HepG2 (cell line): ENCODE measurements around the gene FBXL22. TPM values are rescaled to one million over a fixed set of nuclear protein-coding genes. Genes with fewer than 3 reads are reported as not detected.

Source experiments
- ATAC-seq: fragments of 200-7000 bp; cut with Tn5 transposase; 3 replicates; pipeline ENCODE4 v1.9.1; 2020; ENCODE audit warnings: mild to moderate bottlenecking, moderate library complexity
- BruUV-seq: library from RNA; stranded (reverse); fragments of 400-500 nt; replicated peaks from 2 replicates; lab custom pipeline; 2021; lab: Mats Ljungman, UMichigan
- CTCF ChIA-PET: fragments of 300-600 bp; formaldehyde crosslinking; extraction: SDS; loops from one replicate; lab custom pipeline; 2021; ENCODE audit warnings: low total read pairs, inconsistent platforms, low intra/inter-chr PET ratio; lab: Yijun Ruan, JAX
- POLR2A ChIA-PET: fragments of 350-600 bp; sonication (Branson Sonifier 250); formaldehyde crosslinking; loops from one replicate; lab custom pipeline; 2020; ENCODE audit warnings: antibody characterized with exemption, inconsistent platforms; lab: Yijun Ruan, JAX
- DNase-seq: peaks from one replicate; pipeline ENCODE4 v3.0.0-alpha.2; 2015; ENCODE audit warnings: low spot score
- FAIRE-seq: peaks from 3 replicates; lab custom pipeline; 2011; peaks lifted over from hg19 to GRCh38; lab: Jason Lieb, UNC
- H2AFZ ChIP-seq: one replicate; pipeline ENCODE4 v1.6.1; 2011; ENCODE audit warnings: low read length, inconsistent platforms
- H3K27ac ChIP-seq: fragments of 300-600 bp; 3 replicates; pipeline ENCODE4 v1.8.0; 2011; ENCODE audit warnings: mixed run types, mild to moderate bottlenecking, mixed read lengths, low read length, inconsistent platforms; ENCODE audit not compliant: insufficient read depth; ENCODE audit errors: extremely low read length
- H3K27me3 ChIP-seq, 2 experiments: fragments of 200-600 bp in 1 of 2; 2 replicates in 1 of 2; 3 replicates in 1 of 2; pipeline versions ENCODE4 v1.6.0 to v1.8.0; 2011; ENCODE audit warnings: low read length in 2 of 2, mild to moderate bottlenecking in 2 of 2, moderate library complexity in 2 of 2, inconsistent platforms in 1 of 2; ENCODE audit not compliant: insufficient read depth in 2 of 2, control insufficient read depth in 1 of 2
- H3K36me3 ChIP-seq, 2 experiments: fragments of 200-600 bp in 1 of 2; replicated peaks in 1 of 2; 2 replicates in 1 of 2; 3 replicates in 1 of 2; pipeline versions ENCODE4 v1.5.1 to v1.8.0; 2011; ENCODE audit warnings: low read length in 2 of 2, inconsistent platforms in 1 of 2; ENCODE audit not compliant: insufficient read depth in 2 of 2, control insufficient read depth in 1 of 2
- H3K4me1 ChIP-seq: 2 replicates; pipeline ENCODE4 v1.5.1; 2012; ENCODE audit warnings: low read length, inconsistent platforms; ENCODE audit not compliant: insufficient read depth
- H3K4me2 ChIP-seq: 2 replicates; pipeline ENCODE4 v1.6.0; 2011; ENCODE audit warnings: low read depth, low read length, inconsistent platforms
- H3K4me3 ChIP-seq, 3 experiments: fragments of 200-600 bp in 1 of 3; sonication (generic), shearing (Covaris generic) in 1 of 3; replicated peaks in 1 of 3; 2 replicates each; pipeline ENCODE4 v1.5.1; 2011 to 2016; ENCODE audit warnings: low read length in 3 of 3, inconsistent platforms in 2 of 3, low read depth in 2 of 3, mild to moderate bottlenecking in 2 of 3, control low read depth in 1 of 3, mixed read lengths in 1 of 3; ENCODE audit not compliant: insufficient read depth in 1 of 3
- H3K79me2 ChIP-seq: one replicate; pipeline ENCODE4 v1.6.1; 2011; ENCODE audit warnings: low read length, inconsistent platforms; ENCODE audit not compliant: insufficient read depth
- H3K9ac ChIP-seq: 2 replicates; pipeline ENCODE4 v1.6.0; 2011; ENCODE audit warnings: mild to moderate bottlenecking, low read depth, low read length, inconsistent platforms; ENCODE audit not compliant: insufficient read depth
- H3K9me3 ChIP-seq: 2 replicates; pipeline ENCODE4 v1.5.1; 2012; ENCODE audit warnings: mild to moderate bottlenecking, low read length
- H4K20me1 ChIP-seq: 2 replicates; pipeline ENCODE4 v1.6.0; 2011; ENCODE audit warnings: inconsistent platforms, mild to moderate bottlenecking, low read length, moderate library complexity; ENCODE audit not compliant: insufficient read depth
- CBX5 ChIP-seq: sonication (generic); formaldehyde crosslinking; IDR thresholded peaks from 2 replicates; pipeline ENCODE4 v1.4.0; 2020; ENCODE audit warnings: missing genetic modification reagents, borderline replicate concordance
- EEA1 ChIP-seq: sonication (generic); formaldehyde crosslinking; IDR thresholded peaks from 2 replicates; pipeline ENCODE4 v1.5.1; 2020; ENCODE audit warnings: mild to moderate bottlenecking, missing genetic modification reagents, borderline replicate concordance
- HOXA3 ChIP-seq: sonication (generic); formaldehyde crosslinking; IDR thresholded peaks from 2 replicates; pipeline ENCODE4 v1.5.0; 2020; ENCODE audit warnings: missing genetic modification reagents
- KDM4B ChIP-seq: sonication (generic); formaldehyde crosslinking; IDR thresholded peaks from 2 replicates; pipeline ENCODE4 v1.4.0; 2020; ENCODE audit warnings: missing genetic modification reagents
- MEIS1 ChIP-seq: sonication (generic); formaldehyde crosslinking; IDR thresholded peaks from 2 replicates; pipeline ENCODE4 v1.9.0; 2021; ENCODE audit warnings: mild to moderate bottlenecking, missing genetic modification reagents, moderate library complexity, borderline replicate concordance
- PITX1 ChIP-seq: sonication (generic); formaldehyde crosslinking; IDR thresholded peaks from 2 replicates; pipeline ENCODE4 v1.5.1; 2020; ENCODE audit warnings: mild to moderate bottlenecking, missing genetic modification reagents
- POGZ ChIP-seq: sonication (generic); formaldehyde crosslinking; IDR thresholded peaks from 2 replicates; pipeline ENCODE4 v1.4.0; 2020; ENCODE audit warnings: mild to moderate bottlenecking, missing genetic modification reagents
- SP4 ChIP-seq: sonication (generic); formaldehyde crosslinking; IDR thresholded peaks from 2 replicates; pipeline ENCODE4 v1.8.1; 2023; ENCODE audit warnings: mild to moderate bottlenecking, missing genetic modification reagents
- TBX2 ChIP-seq: sonication (generic); formaldehyde crosslinking; IDR thresholded peaks from 2 replicates; pipeline ENCODE4 v1.5.0; 2020; ENCODE audit warnings: missing genetic modification reagents, mild to moderate bottlenecking, borderline replicate concordance
- TCF12 ChIP-seq, 2 experiments: fragments of 450-650 bp in 1 of 2; sonication (generic) in 1 of 2; formaldehyde crosslinking in 1 of 2; IDR thresholded peaks; 2 replicates each; pipeline versions ENCODE4 v1.6.1 to v1.8.0; 2017 to 2022; ENCODE audit warnings: antibody characterized with exemption in 1 of 2, mild to moderate bottlenecking in 1 of 2, missing genetic modification reagents in 1 of 2, moderate library complexity in 1 of 2
- ZFP37 ChIP-seq: sonication (generic); formaldehyde crosslinking; IDR thresholded peaks from 2 replicates; pipeline ENCODE4 v1.4.0; 2020; ENCODE audit warnings: missing genetic modification reagents, borderline replicate concordance
- ZNF101 ChIP-seq: sonication (generic); formaldehyde crosslinking; IDR thresholded peaks from 2 replicates; pipeline ENCODE4 v1.4.0; 2020; ENCODE audit warnings: mild to moderate bottlenecking, low read depth, missing genetic modification reagents, borderline replicate concordance
- ZNF282 ChIP-seq: fragments of 450-650 bp; IDR thresholded peaks from 2 replicates; pipeline ENCODE4 v1.6.1; 2018; ENCODE audit not compliant: partially characterized antibody
- ZNF296 ChIP-seq: sonication (generic); formaldehyde crosslinking; conservative IDR thresholded peaks from 2 replicates; pipeline ENCODE4 v1.5.0; 2020; ENCODE audit warnings: mild to moderate bottlenecking, missing genetic modification reagents
- ZNF775 ChIP-seq: sonication (generic); formaldehyde crosslinking; IDR thresholded peaks from 2 replicates; pipeline ENCODE4 v1.4.0; 2020; ENCODE audit warnings: missing genetic modification reagents, mild to moderate bottlenecking, moderate library complexity, borderline replicate concordance
- ZSCAN29 ChIP-seq: sonication (generic); formaldehyde crosslinking; conservative IDR thresholded peaks from 2 replicates; pipeline ENCODE4 v1.4.0; 2020; ENCODE audit warnings: mild to moderate bottlenecking, missing genetic modification reagents
- WGBS: methylation state at CpG from one replicate; pipeline ENCODE4 v1.1.6; 2017; ENCODE audit warnings: low lambda C conversion rate; 5-methylcytosine and 5-hydroxymethylcytosine counted together
- in situ Hi-C: cut with HindIII; loops from 2 replicates; pipeline ENCODE4 v1.10.0; 2017; ENCODE audit warnings: low pct_unique_long_range_greater_than_20kb; ENCODE audit not compliant: extremely low pct_ligation_motif_present
- intact Hi-C: fragments of 100-400 bp; cut with micrococcal nuclease; formaldehyde crosslinking; loops from one replicate; pipeline ENCODE4 v1.10.0; 2022; ENCODE audit not compliant: unreplicated experiment
- polyA plus RNA-seq, 8 experiments: library from polyadenylated mRNA; depleted of rRNA in 3 of 8; stranded (reverse) in 7 of 8; unstranded in 1 of 8; fragments of >200 nt; fragmentation: Illumina TruSeq in 4 of 8; extraction: Trizol in 4 of 8; gene quantifications; 2 replicates each; pipeline versions ENCODE4 v1.2.1 to v1.2.3, GENCODE V29; 2011 to 2016; ENCODE audit warnings: low read depth in 4 of 8, missing spikeins in 1 of 8, mixed read lengths in 1 of 8; ENCODE audit not compliant: insufficient read depth in 1 of 8
- total RNA-seq, 5 experiments: library from RNA; depleted of rRNA; stranded (reverse); fragments of >200 nt; fragmentation: Illumina TruSeq; extraction: Trizol; gene quantifications; 2 replicates each; pipeline ENCODE4 v1.2.3, GENCODE V29; 2016; ENCODE audit warnings: low read depth in 1 of 5
- TF ChIP-seq, protein P1 (sequence below): sonication (generic); formaldehyde crosslinking; IDR thresholded peaks from 2 replicates; pipeline ENCODE4 v1.8.1; 2022; ENCODE audit warnings: low read depth, mild to moderate bottlenecking, missing genetic modification reagents
- TF ChIP-seq, protein P2 (sequence below): IDR thresholded peaks from 2 replicates; pipeline ENCODE4 v1.6.1; 2016
- TF ChIP-seq, protein P3 (sequence below): sonication (generic); formaldehyde crosslinking; IDR thresholded peaks from 2 replicates; pipeline ENCODE4 v1.4.0; 2020; ENCODE audit warnings: missing genetic modification reagents

FBXL22 gene
- total and polyA plus RNA-seq, 2 of the 13 experiments (the other 11 are each of a cell fraction or from before 2014, with no cell fraction given) = 0.15 to 0.33 TPM

DNA sequence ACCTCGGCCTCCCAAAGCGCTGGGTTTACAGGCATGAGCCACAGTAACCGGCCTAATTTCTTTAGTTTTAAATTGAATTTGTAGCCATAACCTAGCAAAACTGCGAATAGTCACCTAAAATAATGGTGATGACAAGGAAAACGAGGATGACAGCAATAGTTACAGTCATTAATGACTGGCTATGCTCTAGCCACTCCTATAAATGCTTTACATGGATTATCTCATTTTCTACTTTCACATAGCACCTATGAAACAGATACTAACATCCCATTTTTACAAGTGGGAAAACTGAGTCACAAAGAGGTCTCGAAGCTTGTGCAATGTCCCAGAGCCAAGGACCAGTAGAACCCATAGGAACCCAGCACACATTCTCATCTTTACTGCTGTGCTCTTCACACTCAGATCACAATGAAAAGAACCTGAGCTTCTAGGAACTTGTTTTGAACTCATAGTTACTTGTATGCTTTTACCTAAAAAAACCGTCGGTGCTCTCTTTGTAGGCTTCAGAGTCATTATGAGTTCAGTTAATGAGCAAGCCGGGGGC is 39.4 kb downstream of the FBXL22 start (continued):
- TF ChIP-seq, protein P1, sequence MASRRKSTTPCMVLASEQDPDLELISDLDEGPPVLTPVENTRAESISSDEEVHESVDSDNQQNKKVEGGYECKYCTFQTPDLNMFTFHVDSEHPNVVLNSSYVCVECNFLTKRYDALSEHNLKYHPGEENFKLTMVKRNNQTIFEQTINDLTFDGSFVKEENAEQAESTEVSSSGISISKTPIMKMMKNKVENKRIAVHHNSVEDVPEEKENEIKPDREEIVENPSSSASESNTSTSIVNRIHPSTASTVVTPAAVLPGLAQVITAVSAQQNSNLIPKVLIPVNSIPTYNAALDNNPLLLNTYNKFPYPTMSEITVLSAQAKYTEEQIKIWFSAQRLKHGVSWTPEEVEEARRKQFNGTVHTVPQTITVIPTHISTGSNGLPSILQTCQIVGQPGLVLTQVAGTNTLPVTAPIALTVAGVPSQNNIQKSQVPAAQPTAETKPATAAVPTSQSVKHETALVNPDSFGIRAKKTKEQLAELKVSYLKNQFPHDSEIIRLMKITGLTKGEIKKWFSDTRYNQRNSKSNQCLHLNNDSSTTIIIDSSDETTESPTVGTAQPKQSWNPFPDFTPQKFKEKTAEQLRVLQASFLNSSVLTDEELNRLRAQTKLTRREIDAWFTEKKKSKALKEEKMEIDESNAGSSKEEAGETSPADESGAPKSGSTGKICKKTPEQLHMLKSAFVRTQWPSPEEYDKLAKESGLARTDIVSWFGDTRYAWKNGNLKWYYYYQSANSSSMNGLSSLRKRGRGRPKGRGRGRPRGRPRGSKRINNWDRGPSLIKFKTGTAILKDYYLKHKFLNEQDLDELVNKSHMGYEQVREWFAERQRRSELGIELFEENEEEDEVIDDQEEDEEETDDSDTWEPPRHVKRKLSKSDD (CRISPR knock-in tag) = no peak
- TF ChIP-seq KDM4B (CRISPR knock-in tag) = no peak
- TF ChIP-seq EEA1 (CRISPR knock-in tag) = no peak
- TF ChIP-seq ZNF296 (CRISPR knock-in tag) = no peak
- no peak for TF ChIP-seq PITX1
- TF ChIP-seq ZNF282 = no peak
- TF ChIP-seq MEIS1 (CRISPR knock-in tag) = no peak
- no peak for TF ChIP-seq TCF12 (IDR thresholded peaks at IDR 0.05)
- TF ChIP-seq TCF12 (CRISPR knock-in tag; IDR thresholded peaks at IDR 0.05) = no peak
- no peak for TF ChIP-seq ZNF775

DNA sequence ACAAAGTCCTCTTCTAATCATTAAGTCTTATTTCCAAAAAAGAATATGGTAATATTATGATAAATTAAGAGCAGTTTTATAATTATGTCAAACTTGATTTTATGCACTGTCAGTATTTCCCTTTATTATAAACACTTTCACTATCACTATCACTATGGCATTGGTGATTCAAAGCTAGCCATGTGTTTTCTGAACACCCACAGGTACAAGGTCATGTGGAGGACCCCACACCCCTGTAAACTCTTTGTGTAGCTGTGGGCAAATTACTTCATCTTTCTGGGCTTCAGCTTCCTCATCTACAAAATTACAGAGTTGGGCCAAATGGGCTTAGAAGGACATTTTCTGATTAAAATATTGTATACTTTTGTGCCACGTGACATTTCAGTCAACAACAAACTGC is 41.7 kb downstream of the FBXL22 start:
- H3K9ac ChIP-seq = no peak overlapping the region
- H3K79me2 ChIP-seq = no peaks in the 10 kb centered on the region
- ChIA-PET POLR2A (no interaction called here), CTCF (no interaction called here)
- in situ Hi-C loops = no loop called here
- H4K20me1 ChIP-seq = no peaks in the 10 kb centered on the region
- no peak overlapping the region for H3K4me3 ChIP-seq
- DNase-seq (no peak), ATAC-seq (no peak), FAIRE-seq (no peak)
- peaks cover 7 to 52% of the 10 kb centered on the region in 2 experiments; a peak in 3 of 5 replicates for H3K36me3 ChIP-seq
- WGBS = 95% methylated on average over 1 of the region's 1 CpG
- BruUV-seq = no TSS peak
- H3K27me3 ChIP-seq = no peaks in the 10 kb centered on the region
- H3K4me1 ChIP-seq = no peaks in the 10 kb centered on the region
- no peak overlapping the region for H2AFZ ChIP-seq
- H3K27ac ChIP-seq = no peak overlapping the region
- H3K9me3 ChIP-seq = no peaks in the 10 kb centered on the region
- intact Hi-C loops = loop anchor here (10.0 kb wide), 1 partner anchor 66 kb away; no protein-coding TSS in a partner anchor
- no peak overlapping the region for H3K4me2 ChIP-seq
- TF ChIP-seq, protein P2, sequence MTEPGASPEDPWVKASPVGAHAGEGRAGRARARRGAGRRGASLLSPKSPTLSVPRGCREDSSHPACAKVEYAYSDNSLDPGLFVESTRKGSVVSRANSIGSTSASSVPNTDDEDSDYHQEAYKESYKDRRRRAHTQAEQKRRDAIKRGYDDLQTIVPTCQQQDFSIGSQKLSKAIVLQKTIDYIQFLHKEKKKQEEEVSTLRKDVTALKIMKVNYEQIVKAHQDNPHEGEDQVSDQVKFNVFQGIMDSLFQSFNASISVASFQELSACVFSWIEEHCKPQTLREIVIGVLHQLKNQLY (CRISPR knock-in tag) = no peak
- TF ChIP-seq POGZ (CRISPR knock-in tag) = no peak
- no peak for TF ChIP-seq ZSCAN29 (CRISPR knock-in tag)
- TF ChIP-seq, protein P3, sequence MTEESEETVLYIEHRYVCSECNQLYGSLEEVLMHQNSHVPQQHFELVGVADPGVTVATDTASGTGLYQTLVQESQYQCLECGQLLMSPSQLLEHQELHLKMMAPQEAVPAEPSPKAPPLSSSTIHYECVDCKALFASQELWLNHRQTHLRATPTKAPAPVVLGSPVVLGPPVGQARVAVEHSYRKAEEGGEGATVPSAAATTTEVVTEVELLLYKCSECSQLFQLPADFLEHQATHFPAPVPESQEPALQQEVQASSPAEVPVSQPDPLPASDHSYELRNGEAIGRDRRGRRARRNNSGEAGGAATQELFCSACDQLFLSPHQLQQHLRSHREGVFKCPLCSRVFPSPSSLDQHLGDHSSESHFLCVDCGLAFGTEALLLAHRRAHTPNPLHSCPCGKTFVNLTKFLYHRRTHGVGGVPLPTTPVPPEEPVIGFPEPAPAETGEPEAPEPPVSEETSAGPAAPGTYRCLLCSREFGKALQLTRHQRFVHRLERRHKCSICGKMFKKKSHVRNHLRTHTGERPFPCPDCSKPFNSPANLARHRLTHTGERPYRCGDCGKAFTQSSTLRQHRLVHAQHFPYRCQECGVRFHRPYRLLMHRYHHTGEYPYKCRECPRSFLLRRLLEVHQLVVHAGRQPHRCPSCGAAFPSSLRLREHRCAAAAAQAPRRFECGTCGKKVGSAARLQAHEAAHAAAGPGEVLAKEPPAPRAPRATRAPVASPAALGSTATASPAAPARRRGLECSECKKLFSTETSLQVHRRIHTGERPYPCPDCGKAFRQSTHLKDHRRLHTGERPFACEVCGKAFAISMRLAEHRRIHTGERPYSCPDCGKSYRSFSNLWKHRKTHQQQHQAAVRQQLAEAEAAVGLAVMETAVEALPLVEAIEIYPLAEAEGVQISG = no peak
- TF ChIP-seq ZNF101 (CRISPR knock-in tag) = no peak
- TF ChIP-seq TBX2 (CRISPR knock-in tag) = no peak
- no peak for TF ChIP-seq HOXA3 (CRISPR knock-in tag)
- TF ChIP-seq SP4 (CRISPR knock-in tag) = no peak
- no peak for TF ChIP-seq CBX5 (CRISPR knock-in tag)
- no peak for TF ChIP-seq ZFP37 (CRISPR knock-in tag)
